Epithelial cell of proximal tubule (primary cell): ENCODE results near the gene CILP2. TPM values are rescaled to one million over a fixed set of nuclear protein-coding genes. Genes with fewer than 3 reads are reported as not detected.
A peak's percentile ranks its signal among the peaks of the same experiment; 100 is the strongest.

Source experiments
- DNase-seq: peaks from one replicate; pipeline ENCODE4 v3.0.0-alpha.2; 2011; ENCODE audit warnings: low read depth
- H3K4me3 ChIP-seq: 2 replicates; pipeline ENCODE4 v1.5.1; 2011; ENCODE audit warnings: low read depth, mild to moderate bottlenecking, low read length
- CTCF ChIP-seq: conservative IDR thresholded peaks from 2 replicates; pipeline ENCODE4 v1.5.1; 2012; ENCODE audit warnings: low read depth, mild to moderate bottlenecking, low read length
- total RNA-seq: library from RNA; depleted of rRNA; stranded (reverse); fragments of >200 nt; gene quantifications from 2 replicates; pipeline ENCODE4 v1.2.3, GENCODE V29; 2015

CILP2 gene
- total RNA-seq, 1 donor from 2014 or later = 0.06 TPM

DNA sequence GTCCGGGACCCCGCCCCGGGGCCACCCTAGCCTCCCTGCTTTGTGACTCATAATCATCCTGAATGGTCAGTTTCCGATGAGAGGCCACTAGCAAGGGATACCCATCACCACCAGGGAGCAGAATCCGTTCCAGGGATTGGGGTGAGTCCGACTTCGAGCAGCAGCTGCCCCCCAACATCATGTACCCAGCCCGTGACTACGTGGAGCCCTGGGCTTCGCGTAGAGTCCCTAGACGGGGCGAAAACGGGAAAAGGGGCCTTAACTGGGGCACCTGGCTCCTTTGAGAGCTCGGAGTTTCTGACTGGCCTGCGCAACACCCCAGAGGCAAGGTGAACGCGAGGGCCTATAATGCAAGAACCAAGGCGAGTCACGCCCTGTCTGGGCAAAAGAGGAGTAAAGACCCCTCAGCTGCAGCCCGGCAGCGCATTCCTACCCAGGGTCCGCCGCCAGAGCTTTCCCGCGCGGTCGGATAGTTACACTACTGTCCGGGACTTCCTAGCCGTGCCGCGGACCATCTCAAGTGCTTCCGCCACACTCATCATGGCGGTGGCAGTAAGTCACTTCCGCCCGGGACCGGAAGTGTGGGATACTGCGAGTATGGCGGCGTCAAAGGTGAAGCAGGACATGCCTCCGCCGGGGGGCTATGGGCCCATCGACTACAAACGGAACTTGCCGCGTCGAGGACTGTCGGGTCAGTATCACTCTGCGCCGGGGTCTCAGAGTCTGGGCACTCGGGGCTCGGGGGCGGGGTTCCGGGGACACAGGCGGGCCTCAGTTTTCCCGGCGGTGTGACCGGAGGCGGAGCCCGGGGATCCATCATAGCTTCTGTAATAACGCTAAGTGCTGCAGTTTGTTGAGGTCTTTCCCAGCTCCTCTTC is 22.2 kb upstream of the CILP2 start, which contains the start of gene NDUFA13:
Gene NDUFA13 (plus strand): TSS at position 584 of the 878 bp plus-strand sequence. CDS start 14 bp downstream, at position 598.
- TF ChIP-seq CTCF = peak; percentile 25
- H3K4me3 ChIP-seq = peak within 1 kb of the TSS; percentile 90
- peak; percentile 36 for DNase-seq

- no peak for DNase-seq
- peak overlapping the region; percentile 90 for H3K4me3 ChIP-seq
- no peak for TF ChIP-seq CTCF
These were observed 20.8 kb upstream of the CILP2 start for GRCh38 chr19:19517235-19517619.

DNA sequence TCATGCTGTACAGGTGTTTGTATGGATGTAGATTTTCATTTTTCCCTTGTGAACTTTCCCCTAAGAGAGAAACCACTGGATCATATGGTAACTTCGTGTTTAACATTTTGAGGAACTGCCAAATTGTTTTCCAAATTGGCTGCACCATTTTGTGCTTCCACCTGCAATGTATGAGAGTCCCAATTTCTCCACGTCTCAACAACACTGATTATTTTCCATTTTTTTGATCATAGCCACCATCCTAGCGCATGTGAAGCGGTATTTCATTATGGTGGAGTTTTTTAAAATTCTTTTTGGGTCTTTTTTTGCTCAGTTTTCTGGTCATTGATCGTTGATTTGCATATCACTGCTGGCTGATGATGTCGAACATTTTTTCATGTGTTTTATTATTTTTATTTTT is 17.1 kb upstream of the CILP2 start:
- TF ChIP-seq CTCF = no peak
- DNase-seq = no peak
- H3K4me3 ChIP-seq = no peak overlapping the region

DNA sequence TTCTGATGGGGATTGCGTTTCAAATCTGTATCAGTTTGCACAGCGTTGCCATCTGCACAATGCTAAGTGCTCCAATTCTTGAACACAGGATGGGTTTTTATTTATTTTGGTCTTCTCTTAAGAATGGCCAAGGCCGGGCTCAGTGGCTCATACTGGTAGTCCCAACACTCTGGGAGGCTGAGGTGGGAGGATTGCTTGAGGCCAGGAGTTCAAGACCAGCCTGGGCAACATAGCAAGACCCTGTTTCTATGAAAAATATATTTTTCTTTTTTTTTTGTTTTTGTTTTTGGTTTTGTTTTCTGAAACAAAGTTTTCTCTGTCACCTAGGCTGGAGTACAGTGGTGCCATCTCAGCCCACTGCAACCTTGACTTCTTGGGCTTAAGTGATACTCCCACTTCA is 14.9 kb upstream of the CILP2 start:
- no peak for DNase-seq
- H3K4me3 ChIP-seq = no peak overlapping the region
- no peak for TF ChIP-seq CTCF

DNA sequence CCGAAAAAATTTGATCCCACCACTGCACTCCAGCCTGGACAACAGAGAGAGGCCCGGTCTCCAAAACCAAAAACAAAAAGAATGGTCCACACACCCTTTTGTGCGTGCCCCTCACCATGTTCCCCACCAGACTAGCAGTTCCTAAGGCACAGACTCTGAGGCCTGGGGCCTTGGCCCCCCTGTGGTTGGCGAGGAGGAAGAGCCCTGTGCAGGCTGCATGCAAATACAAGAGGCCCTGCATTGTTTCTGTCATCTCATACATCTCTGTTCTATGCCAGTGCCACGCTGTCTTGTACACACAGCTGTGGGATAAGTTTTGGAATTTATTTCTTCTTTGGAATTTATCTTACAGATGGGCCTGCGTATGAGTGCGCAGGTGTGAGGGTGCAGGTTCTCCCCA is 14.0 kb upstream of the CILP2 start:
- no peak overlapping the region for H3K4me3 ChIP-seq
- TF ChIP-seq CTCF = no peak
- DNase-seq = no peak

GRCh38 chr19:19525611-19526380 is 12.3 kb upstream of the CILP2 start:
- no peak for TF ChIP-seq CTCF
- no peak overlapping the region for H3K4me3 ChIP-seq
- no peak for DNase-seq
